Measurements from ENCODE around the gene ATAD2B. TPM values are rescaled to one million over a fixed set of nuclear protein-coding genes. Genes with fewer than 3 reads are reported as not detected.

The ATAD2B gene
- total and polyA plus RNA-seq, 2 of the 8 experiments (the other 6 are each of a cell fraction or from before 2014, with no cell fraction given): 3.4 to 16.1 TPM

GRCh38 chr2:23905155-23905554 lies 21.8 kb downstream of the ATAD2B start:
- Histone ChIP-seq H3K27ac (ENCODE audit: low read depth, low read length) (no peak overlapping the region), H4K91ac (replicated peaks; ENCODE audit: insufficient read length, low read length) (no peak overlapping the region), H3K9me3 (ENCODE audit: insufficient read depth in 2 of 2, low read depth in 1 of 2, low read length in 1 of 2) (no peaks in the 10 kb centered on the region), H3K4me3 (ENCODE audit: extremely low read depth in 1 of 4, insufficient read depth in 2 of 4, low read depth in 3 of 4, low read length in 4 of 4) (no peak overlapping the region), H3K4me2 (ENCODE audit: insufficient read depth in 1 of 2, low read depth in 2 of 2, low read length in 2 of 2) (no peak overlapping the region), H2AK5ac (ENCODE audit: low read depth, low read length) (no peak overlapping the region), H3K14ac (ENCODE audit: insufficient read length) (no peak overlapping the region), H3K27me3 (replicated peaks in 1 of 4; ENCODE audit: control insufficient read depth in 3 of 4, extremely low read depth in 1 of 4, insufficient read depth in 3 of 4, low read length in 3 of 4) (no peaks in the 10 kb centered on the region), H4K5ac (ENCODE audit: insufficient read length, low read depth, low read length) (no peak overlapping the region), H2BK5ac (ENCODE audit: low read depth, low read length) (no peak overlapping the region), H2BK120ac (replicated peaks; ENCODE audit: low read depth, low read length) (no peak overlapping the region), H2BK15ac (ENCODE audit: low read length) (no peak overlapping the region), H4K20me1 (replicated peaks in 1 of 2; ENCODE audit: control insufficient read depth in 1 of 2, insufficient read depth in 2 of 2, low read length in 2 of 2) (no peaks in the 10 kb centered on the region), H2AFZ (ENCODE audit: low read length) (no peak overlapping the region), H3K23me2 (ENCODE audit: low read depth, low read length) (no peaks in the 10 kb centered on the region), H3K4me1 (replicated peaks in 1 of 4; ENCODE audit: control insufficient read depth in 3 of 4, insufficient read depth in 4 of 4, low read length in 3 of 4) (no peaks in the 10 kb centered on the region), H2BK12ac (ENCODE audit: low read depth, low read length) (no peak overlapping the region), H3K23ac (ENCODE audit: insufficient read length) (no peak overlapping the region), H3K79me2 (ENCODE audit: control insufficient read depth in 1 of 2, insufficient read depth in 2 of 2, low read length in 2 of 2) (peaks cover 0 to 64% of the 10 kb centered on the region in 2 experiments; a peak in 3 of 4 replicates), H2BK20ac (ENCODE audit: low read length) (no peak overlapping the region), H3K9ac (replicated peaks in 1 of 4; ENCODE audit: extremely low read depth in 1 of 4, low read depth in 3 of 4, low read length in 3 of 4) (no peak overlapping the region), H3K18ac (ENCODE audit: extremely low read depth, low read length) (no peak overlapping the region), H4K8ac (ENCODE audit: extremely low read depth, insufficient read depth, low read length) (no peak overlapping the region), H3K4ac (replicated peaks; ENCODE audit: insufficient read length, low read depth, low read length) (no peak overlapping the region), H3K56ac (replicated peaks; ENCODE audit: insufficient read length, low read depth, low read length) (no peak overlapping the region), H3K36me3 (ENCODE audit: control insufficient read depth in 2 of 4, insufficient read depth in 4 of 4, low read length in 3 of 4) (no peaks in the 10 kb centered on the region), H3K79me1 (ENCODE audit: low read depth, low read length) (no peaks in the 10 kb centered on the region)
- FAIRE-seq: no peak
- DNase-seq (ENCODE audit: low read depth in 1 of 2, low spot score in 2 of 2): no peak
- WGBS, 2 experiments (ENCODE audit: extremely low coverage in 1 of 2, insufficient coverage in 1 of 2, insufficient read length in 1 of 2, insufficient replicate concordance in 2 of 2, low coverage in 1 of 2, low lambda C conversion rate in 2 of 2, missing lambda C conversion rate in 1 of 2): 84% methylated on average over 2 of the region's 2 CpGs; no CpG with 5 or more reads in 1 of the 2 experiments
- ChIA-PET POLR2A (ENCODE audit: partially characterized antibody) (interaction anchor here (0.7 kb wide), 1 partner anchor 22 kb away, joined by 3 read pairs; the partner anchor contains the start of gene ATAD2B), CTCF (ENCODE audit: partially characterized antibody) (interaction anchor here (1.0 to 1.4 kb wide), 2 partner anchors 21 to 40 kb away, joined by 3 to 4 read pairs; partner anchors contain the start of gene ATAD2B)
- TF ChIP-seq CTCF (IDR thresholded peaks at IDR 0.05; ENCODE audit: control extremely low read depth in 1 of 3, insufficient read depth in 1 of 3, low read depth in 1 of 3, low read length in 3 of 3): no peak
- TF ChIP-seq HDAC6 (IDR thresholded peaks at IDR 0.05; ENCODE audit: low read depth, low read length): no peak
- no peak for TF ChIP-seq ASH2L (IDR thresholded peaks at IDR 0.05; ENCODE audit: low read length)
- TF ChIP-seq SP2 (IDR thresholded peaks at IDR 0.05; ENCODE audit: low read length): no peak
- no peak for TF ChIP-seq CBX5 (IDR thresholded peaks at IDR 0.05; ENCODE audit: low read depth, low read length)
- TF ChIP-seq EP300 (IDR thresholded peaks at IDR 0.05; ENCODE audit: borderline replicate concordance in 1 of 2, low read depth in 2 of 2, low read length in 2 of 2): no peak
- TF ChIP-seq BACH1 (IDR thresholded peaks at IDR 0.05; ENCODE audit: low read length): no peak
- TF ChIP-seq SUZ12 (IDR thresholded peaks at IDR 0.05; ENCODE audit: low read length): no peak
- no peak for TF ChIP-seq MAX (IDR thresholded peaks at IDR 0.05)
- no peak for TF ChIP-seq SIRT6 (IDR thresholded peaks at IDR 0.05; ENCODE audit: low read length)
- TF ChIP-seq PHF8 (conservative IDR thresholded peaks at IDR 0.05; ENCODE audit: low read depth, low read length): no peak
- TF ChIP-seq TEAD4 (IDR thresholded peaks at IDR 0.05; ENCODE audit: low read depth, low read length): no peak

Measured in H1 (cell line).